ENCODE measurements around the gene RBP4.

RBP4 gene

DNA sequence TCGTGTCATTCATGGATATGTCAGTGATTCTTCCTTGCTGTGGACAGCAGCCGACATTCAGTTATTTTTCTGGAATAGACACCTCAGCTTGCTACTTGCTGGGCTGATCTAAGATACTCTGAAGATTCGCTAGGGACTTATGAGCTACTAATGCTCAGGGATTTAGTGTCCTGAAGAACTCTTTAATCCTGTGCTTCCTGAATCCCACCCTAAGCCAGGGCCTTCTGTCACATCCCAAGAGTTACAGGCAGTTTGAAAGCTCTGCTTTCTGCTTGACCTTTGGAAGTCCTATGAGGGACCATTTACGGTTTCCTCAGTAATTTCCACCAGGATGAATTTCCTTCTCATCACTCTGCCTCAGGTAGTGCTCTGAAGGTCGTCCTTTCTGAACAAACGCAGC, 11.3 kb upstream of the RBP4 start, which contains the start of gene PDE6C:
Gene PDE6C, plus strand, starts transcription at position 227 of the 400 bp plus-strand sequence. CDS start 189 bp downstream, outside the sequence.
- Histone ChIP-seq H3K9me3 (ENCODE audit: low read length) (no peaks in the 10 kb centered on the region), H3K27me3 (ENCODE audit: control insufficient read depth in 1 of 2, insufficient read depth in 2 of 2, low read length in 2 of 2) (peaks cover 0 to 4% of the 10 kb centered on the region in 2 donors)

GRCh38 chr10:93608421-93608820, 7.4 kb upstream of the RBP4 start:
- Histone ChIP-seq H3K9me3 (ENCODE audit: low read length) (no peaks in the 10 kb centered on the region), H3K27me3 (ENCODE audit: control insufficient read depth in 1 of 2, insufficient read depth in 2 of 2, low read length in 2 of 2) (peaks cover 0 to 13% of the 10 kb centered on the region in 2 donors), H3K4me1 (ENCODE audit: insufficient read depth, low read length) (no peaks in the 10 kb centered on the region), H3K9ac (ENCODE audit: low read length) (no peak overlapping the region), H3K4me3 (ENCODE audit: low read depth in 1 of 2, low read length in 2 of 2) (no peak overlapping the region), H3K27ac (ENCODE audit: low read depth, low read length) (no peak overlapping the region), H3K36me3 (ENCODE audit: insufficient read depth, low read length) (no peaks in the 10 kb centered on the region)

More for the DNA sequence above, 11.3 kb upstream of the RBP4 start, which contains the start of gene PDE6C:
- H3K27ac ChIP-seq (ENCODE audit: low read depth, low read length) = no peak within 1 kb of the TSS
- no peak within 1 kb of the TSS for H3K4me3 ChIP-seq (ENCODE audit: low read depth in 1 of 2, low read length in 2 of 2)
- no peaks in the 10 kb centered on the region for H3K36me3 ChIP-seq (ENCODE audit: insufficient read depth, low read length)
- H3K4me1 ChIP-seq (ENCODE audit: insufficient read depth, low read length) = no peaks in the 10 kb centered on the region
- H3K9ac ChIP-seq (ENCODE audit: low read length) = no peak within 1 kb of the TSS

- Histone ChIP-seq H3K36me3 (ENCODE audit: insufficient read depth, low read length) (no peaks in the 10 kb centered on the region), H3K27ac (ENCODE audit: low read depth, low read length) (no peak overlapping the region), H3K4me1 (ENCODE audit: insufficient read depth, low read length) (no peaks in the 10 kb centered on the region), H3K4me3 (ENCODE audit: low read depth in 1 of 2, low read length in 2 of 2) (no peak overlapping the region), H3K9me3 (ENCODE audit: low read length) (no peaks in the 10 kb centered on the region), H3K9ac (ENCODE audit: low read length) (no peak overlapping the region), H3K27me3 (ENCODE audit: control insufficient read depth in 1 of 2, insufficient read depth in 2 of 2, low read length in 2 of 2) (peaks cover 0 to 29% of the 10 kb centered on the region in 2 donors)
Observed at GRCh38 chr10:93604146-93604545, 3.1 kb upstream of the RBP4 start.

GRCh38 chr10:93603023-93603422, 2.0 kb upstream of the RBP4 start:
- no peak overlapping the region for H3K9ac ChIP-seq (ENCODE audit: low read length)
- H3K4me3 ChIP-seq (ENCODE audit: low read depth in 1 of 2, low read length in 2 of 2) = no peak overlapping the region
- H3K9me3 ChIP-seq (ENCODE audit: low read length) = no peaks in the 10 kb centered on the region
- H3K27ac ChIP-seq (ENCODE audit: low read depth, low read length) = no peak overlapping the region
- H3K36me3 ChIP-seq (ENCODE audit: insufficient read depth, low read length) = no peaks in the 10 kb centered on the region
- H3K4me1 ChIP-seq (ENCODE audit: insufficient read depth, low read length) = no peaks in the 10 kb centered on the region
- H3K27me3 ChIP-seq (ENCODE audit: control insufficient read depth in 1 of 2, insufficient read depth in 2 of 2, low read length in 2 of 2) = peaks cover 0 to 29% of the 10 kb centered on the region in 2 donors

GRCh38 chr10:93601774-93602162, 733 bp upstream of the RBP4 start:
- Histone ChIP-seq H3K9ac (ENCODE audit: low read length) (no peak overlapping the region), H3K4me1 (ENCODE audit: insufficient read depth, low read length) (no peaks in the 10 kb centered on the region), H3K9me3 (ENCODE audit: low read length) (no peaks in the 10 kb centered on the region), H3K27me3 (ENCODE audit: control insufficient read depth in 1 of 2, insufficient read depth in 2 of 2, low read length in 2 of 2) (peaks cover 0 to 25% of the 10 kb centered on the region in 2 donors), H3K27ac (ENCODE audit: low read depth, low read length) (no peak overlapping the region), H3K4me3 (ENCODE audit: low read depth in 1 of 2, low read length in 2 of 2) (no peak overlapping the region), H3K36me3 (ENCODE audit: insufficient read depth, low read length) (no peaks in the 10 kb centered on the region)

GRCh38 chr10:93600446-93601145, 439 bp downstream of the RBP4 start:
- H3K9me3 ChIP-seq (ENCODE audit: low read length) = no peaks in the 10 kb centered on the region
- H3K4me1 ChIP-seq (ENCODE audit: insufficient read depth, low read length) = no peaks in the 10 kb centered on the region
- no peak overlapping the region for H3K9ac ChIP-seq (ENCODE audit: low read length)
- H3K27ac ChIP-seq (ENCODE audit: low read depth, low read length) = no peak overlapping the region
- H3K4me3 ChIP-seq (ENCODE audit: low read depth in 1 of 2, low read length in 2 of 2) = no peak overlapping the region
- H3K36me3 ChIP-seq (ENCODE audit: insufficient read depth, low read length) = no peaks in the 10 kb centered on the region
- H3K27me3 ChIP-seq (ENCODE audit: control insufficient read depth in 1 of 2, insufficient read depth in 2 of 2, low read length in 2 of 2) = peaks cover 0 to 25% of the 10 kb centered on the region in 2 donors

- Histone ChIP-seq H3K4me1 (ENCODE audit: insufficient read depth, low read length) (no peaks in the 10 kb centered on the region), H3K9ac (ENCODE audit: low read length) (no peak overlapping the region), H3K4me3 (ENCODE audit: low read depth in 1 of 2, low read length in 2 of 2) (no peak overlapping the region), H3K27me3 (ENCODE audit: control insufficient read depth in 1 of 2, insufficient read depth in 2 of 2, low read length in 2 of 2) (peaks cover 0 to 25% of the 10 kb centered on the region in 2 donors), H3K27ac (ENCODE audit: low read depth, low read length) (no peak overlapping the region), H3K9me3 (ENCODE audit: low read length) (no peaks in the 10 kb centered on the region), H3K36me3 (ENCODE audit: insufficient read depth, low read length) (no peaks in the 10 kb centered on the region)
Observed at GRCh38 chr10:93599778-93600177, 1.3 kb downstream of the RBP4 start.

GRCh38 chr10:93599335-93599734, 1.7 kb downstream of the RBP4 start:
- no peaks in the 10 kb centered on the region for H3K4me1 ChIP-seq (ENCODE audit: insufficient read depth, low read length)
- H3K27me3 ChIP-seq (ENCODE audit: control insufficient read depth in 1 of 2, insufficient read depth in 2 of 2, low read length in 2 of 2) = peaks cover 0 to 25% of the 10 kb centered on the region in 2 donors
- H3K36me3 ChIP-seq (ENCODE audit: insufficient read depth, low read length) = no peaks in the 10 kb centered on the region
- H3K4me3 ChIP-seq (ENCODE audit: low read depth in 1 of 2, low read length in 2 of 2) = no peak overlapping the region
- no peak overlapping the region for H3K27ac ChIP-seq (ENCODE audit: low read depth, low read length)
- H3K9me3 ChIP-seq (ENCODE audit: low read length) = no peaks in the 10 kb centered on the region
- H3K9ac ChIP-seq (ENCODE audit: low read length) = no peak overlapping the region

DNA sequence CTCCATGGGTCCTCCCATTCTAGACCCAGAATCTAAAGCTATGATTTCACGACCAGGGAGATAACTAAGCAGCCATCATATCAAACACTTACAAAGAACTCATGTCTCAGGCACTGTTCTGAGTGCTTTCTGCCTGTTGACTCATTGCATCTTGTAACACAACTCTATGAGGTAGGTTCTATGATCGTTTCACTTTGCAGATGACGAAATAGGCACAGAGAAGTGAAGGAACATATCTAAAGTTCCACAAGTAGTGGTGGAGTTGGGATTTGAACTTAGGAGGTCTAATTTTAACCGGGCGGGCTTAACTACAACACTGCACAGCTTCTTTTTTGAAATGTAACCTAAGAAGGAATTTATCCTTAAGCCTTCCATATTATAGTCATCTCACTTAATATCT, 2.9 kb downstream of the RBP4 start:
- Histone ChIP-seq H3K36me3 (ENCODE audit: insufficient read depth, low read length) (no peaks in the 10 kb centered on the region), H3K27me3 (ENCODE audit: control insufficient read depth in 1 of 2, insufficient read depth in 2 of 2, low read length in 2 of 2) (peaks cover 0 to 17% of the 10 kb centered on the region in 2 donors), H3K27ac (ENCODE audit: low read depth, low read length) (no peak overlapping the region), H3K9me3 (ENCODE audit: low read length) (no peaks in the 10 kb centered on the region), H3K4me1 (ENCODE audit: insufficient read depth, low read length) (no peaks in the 10 kb centered on the region), H3K9ac (ENCODE audit: low read length) (no peak overlapping the region), H3K4me3 (ENCODE audit: low read depth in 1 of 2, low read length in 2 of 2) (no peak overlapping the region)

GRCh38 chr10:93597075-93597599, 3.9 kb downstream of the RBP4 start:
- Histone ChIP-seq H3K4me1 (ENCODE audit: insufficient read depth, low read length) (no peaks in the 10 kb centered on the region), H3K36me3 (ENCODE audit: insufficient read depth, low read length) (no peaks in the 10 kb centered on the region), H3K9me3 (ENCODE audit: low read length) (no peaks in the 10 kb centered on the region), H3K27me3 (ENCODE audit: control insufficient read depth in 1 of 2, insufficient read depth in 2 of 2, low read length in 2 of 2) (peaks cover 0 to 9% of the 10 kb centered on the region in 2 donors), H3K27ac (ENCODE audit: low read depth, low read length) (no peak overlapping the region), H3K4me3 (ENCODE audit: low read depth in 1 of 2, low read length in 2 of 2) (no peak overlapping the region), H3K9ac (ENCODE audit: low read length) (no peak overlapping the region)

GRCh38 chr10:93596539-93596938, 4.5 kb downstream of the RBP4 start:
- Histone ChIP-seq H3K36me3 (ENCODE audit: insufficient read depth, low read length) (no peaks in the 10 kb centered on the region), H3K4me3 (ENCODE audit: low read depth in 1 of 2, low read length in 2 of 2) (no peak overlapping the region), H3K9ac (ENCODE audit: low read length) (no peak overlapping the region), H3K27ac (ENCODE audit: low read depth, low read length) (no peak overlapping the region), H3K9me3 (ENCODE audit: low read length) (no peaks in the 10 kb centered on the region), H3K4me1 (ENCODE audit: insufficient read depth, low read length) (no peaks in the 10 kb centered on the region), H3K27me3 (ENCODE audit: control insufficient read depth in 1 of 2, insufficient read depth in 2 of 2, low read length in 2 of 2) (peaks cover 0 to 4% of the 10 kb centered on the region in 2 donors)
